GM11168 (cell line): ENCODE results near the gene GMIP.

Source experiments
- in situ Hi-C: fragments of 300-500 bp; cut with MboI; formaldehyde crosslinking; loops from one replicate; pipeline ENCODE4 v1.12.0; 2022; ENCODE audit warnings: low sequenced_read_pairs; ENCODE audit not compliant: unreplicated experiment

The GMIP gene

GRCh38 chr19:19661675-19662251 is 18.3 kb upstream of the GMIP start:
- in situ Hi-C loops, result no loop called here

- in situ Hi-C loops, result no loop called here
These were observed 17.8 kb upstream of the GMIP start for GRCh38 chr19:19661141-19661674.

- in situ Hi-C loops, result no loop called here
These were observed 16.3 kb upstream of the GMIP start for GRCh38 chr19:19659646-19660245.

DNA sequence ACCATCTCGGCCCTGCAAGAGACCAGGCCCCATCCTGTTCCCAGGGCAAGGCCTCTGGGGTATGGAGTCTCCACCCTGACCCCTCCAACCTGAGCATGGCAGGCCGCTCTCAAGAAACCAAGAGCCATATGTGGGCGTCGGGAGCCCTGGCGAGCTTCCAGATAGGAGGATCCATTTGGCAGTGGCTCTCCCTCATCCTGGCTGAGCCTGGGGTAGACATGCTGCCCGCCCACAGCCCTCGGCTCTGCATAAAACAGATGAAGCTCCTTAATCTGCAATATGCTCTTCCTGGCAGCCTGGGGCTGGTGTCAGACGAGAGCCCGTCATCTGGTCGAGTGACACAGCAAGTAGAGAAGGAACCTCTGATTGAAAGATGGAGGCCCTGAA is 13.9 kb upstream of the GMIP start:
- in situ Hi-C loops, result no loop called here

DNA sequence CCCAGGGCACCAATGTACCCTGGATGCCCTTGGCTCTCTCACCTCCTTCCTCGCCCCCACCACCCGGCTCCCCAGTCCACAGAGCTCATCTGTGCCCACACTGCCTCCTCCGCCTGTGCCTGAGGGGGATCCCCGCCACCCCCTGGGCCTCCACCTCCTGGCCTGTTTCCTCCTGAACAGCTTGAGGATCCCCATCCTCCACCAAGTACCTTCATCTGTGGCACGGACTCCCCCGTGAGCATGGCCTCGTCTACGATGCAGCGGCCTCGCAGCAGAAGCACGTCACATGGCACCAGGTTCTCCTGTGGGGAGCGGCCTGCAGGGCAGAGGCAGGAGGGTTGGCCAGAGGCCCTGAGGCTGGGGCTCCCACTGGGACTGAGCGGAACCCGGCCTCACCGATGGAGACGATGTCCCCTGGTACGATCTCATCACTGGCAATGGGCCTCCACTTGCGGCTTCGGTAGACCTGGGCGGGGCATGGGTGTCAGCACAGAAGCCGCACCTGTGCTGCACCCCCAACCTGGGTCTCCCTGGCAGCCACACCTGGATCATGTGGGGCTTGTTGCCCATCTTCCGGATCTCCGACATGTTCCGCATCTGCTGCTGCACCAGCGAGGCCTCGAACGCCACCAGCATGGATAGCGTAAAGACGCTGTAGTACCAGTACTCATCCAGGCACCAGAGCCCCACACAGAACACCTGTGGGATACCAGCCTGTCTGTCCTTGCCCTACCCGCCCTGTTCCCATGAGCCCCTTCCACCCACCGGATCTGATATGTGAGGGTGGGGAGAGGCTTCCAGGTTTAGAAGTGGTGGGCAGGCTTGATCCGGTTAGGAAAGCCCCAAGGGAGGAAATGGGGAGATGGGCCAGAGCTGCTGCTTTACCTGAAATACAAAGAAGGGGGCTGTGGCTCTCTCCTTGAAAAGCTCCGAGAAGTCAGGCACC is 13.3 kb upstream of the GMIP start:
- in situ Hi-C loops, result no loop called here

GRCh38 chr19:19655641-19656343 is 12.3 kb upstream of the GMIP start:
- in situ Hi-C loops, result no loop called here

DNA sequence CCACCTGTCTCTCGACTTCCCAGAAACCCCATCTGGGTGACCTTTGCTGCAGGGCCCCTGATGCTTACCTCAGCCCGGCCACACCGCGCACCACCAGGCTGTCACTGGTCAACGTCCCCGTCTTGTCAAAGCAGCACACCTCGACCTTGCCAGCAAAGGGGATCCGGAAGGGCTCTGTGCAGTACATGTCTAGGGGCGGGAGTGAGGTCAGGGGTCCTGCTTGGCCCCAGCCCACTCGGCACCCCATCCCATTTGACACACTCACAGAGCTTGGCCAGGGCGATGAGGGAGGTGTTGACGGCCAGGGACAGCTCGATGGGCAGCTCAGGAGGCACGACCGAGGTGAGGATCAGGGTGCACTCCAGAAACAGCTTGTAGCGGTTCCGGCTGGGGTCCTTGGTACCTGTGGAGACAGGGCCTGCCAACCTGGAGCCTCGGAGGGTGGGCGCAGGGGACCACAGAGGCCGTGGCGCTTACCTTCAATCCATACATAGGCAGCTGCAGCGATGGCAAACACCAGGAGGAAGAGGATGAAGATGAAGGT is 11.7 kb upstream of the GMIP start:
- in situ Hi-C loops, result no loop called here

DNA sequence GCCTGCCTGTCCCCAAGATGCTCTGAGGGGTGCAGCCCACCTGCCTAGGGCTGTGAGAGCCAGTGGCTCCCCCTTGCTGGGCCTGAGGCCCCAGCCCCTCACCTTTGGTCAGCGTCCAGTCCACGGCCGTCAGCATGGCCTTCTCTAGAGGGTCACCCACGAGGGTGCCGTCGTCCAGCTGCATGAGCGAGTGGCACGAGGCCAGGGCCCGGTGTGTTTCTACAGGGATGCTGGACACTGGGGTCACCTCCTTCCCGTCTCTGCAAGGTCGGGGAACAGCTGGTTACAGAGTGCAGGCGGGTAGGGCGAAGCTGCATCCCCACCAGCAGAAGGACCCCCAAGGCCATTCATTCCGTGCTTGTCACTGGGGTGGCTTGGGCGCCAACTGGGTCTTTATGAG is 11.0 kb upstream of the GMIP start:
- in situ Hi-C loops, result no loop called here

- in situ Hi-C loops, result no loop called here
These were observed 10.2 kb upstream of the GMIP start for GRCh38 chr19:19653597-19654147.

GRCh38 chr19:19652482-19653295 is 9.2 kb upstream of the GMIP start:
- in situ Hi-C loops, result no loop called here

DNA sequence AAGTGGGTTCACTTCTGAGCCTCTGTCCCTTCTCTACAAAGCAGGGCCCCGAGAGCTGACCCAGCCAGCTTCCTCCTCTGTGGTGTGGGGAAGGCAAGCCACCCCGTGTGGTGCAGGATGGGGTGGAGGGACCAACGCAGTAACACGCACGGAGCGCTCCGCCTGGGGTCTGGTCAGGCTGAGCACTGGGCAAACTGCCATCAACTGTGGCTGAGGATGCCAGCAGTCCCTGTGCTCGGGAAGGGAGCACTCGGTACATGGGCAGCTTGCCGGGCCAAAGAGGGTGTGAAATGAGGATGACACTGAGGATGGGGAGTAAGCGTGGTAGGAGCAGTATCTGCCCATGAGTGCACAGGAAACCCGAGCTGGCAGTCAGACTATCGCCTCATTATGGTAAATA is 7.6 kb upstream of the GMIP start:
- in situ Hi-C loops, result no loop called here

DNA sequence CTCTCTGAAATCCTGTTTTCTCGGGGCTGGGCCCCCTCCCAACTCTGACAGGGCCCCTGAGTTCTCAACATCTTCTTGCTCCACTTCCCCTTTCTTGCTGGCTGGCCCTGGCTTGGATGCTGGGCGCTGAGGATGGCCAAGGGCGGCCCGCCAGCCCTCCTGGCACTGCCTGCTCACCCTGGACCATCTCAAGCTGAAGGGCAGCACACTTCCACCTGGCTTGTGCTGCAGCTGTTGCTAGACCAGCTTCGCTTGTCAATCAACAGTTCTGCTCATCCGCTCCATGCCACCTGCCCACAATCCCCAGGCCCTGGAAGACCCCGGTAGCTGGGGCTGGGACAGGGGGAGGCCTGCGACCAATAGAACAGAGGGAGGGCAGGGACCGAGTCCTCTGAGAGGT is 6.9 kb upstream of the GMIP start:
- in situ Hi-C loops, result no loop called here

DNA sequence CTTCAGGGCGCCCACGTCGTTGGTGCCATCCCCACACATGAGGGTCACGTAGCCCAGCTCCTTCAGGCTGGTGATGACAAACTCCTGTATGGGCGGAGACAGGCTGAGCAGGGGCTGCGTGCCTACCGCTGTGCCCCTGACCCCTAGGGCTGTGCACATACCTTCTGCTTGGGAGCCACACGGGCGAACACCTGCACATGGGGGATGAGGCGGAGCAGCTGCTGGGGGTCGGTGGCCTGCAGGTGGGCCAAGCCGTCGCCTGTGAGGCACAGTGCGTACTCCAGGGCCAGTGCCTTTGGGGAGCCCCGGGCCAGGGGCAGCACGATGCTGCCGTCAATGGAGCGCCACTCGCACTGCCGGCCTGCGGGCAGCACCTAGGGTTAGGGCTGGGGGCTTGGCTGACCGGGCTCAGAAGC is 6.1 kb upstream of the GMIP start:
- in situ Hi-C loops, result loop anchor here (10.0 kb wide), 1 partner anchor 125 kb away; the partner anchor contains the start of gene YJEFN3

DNA sequence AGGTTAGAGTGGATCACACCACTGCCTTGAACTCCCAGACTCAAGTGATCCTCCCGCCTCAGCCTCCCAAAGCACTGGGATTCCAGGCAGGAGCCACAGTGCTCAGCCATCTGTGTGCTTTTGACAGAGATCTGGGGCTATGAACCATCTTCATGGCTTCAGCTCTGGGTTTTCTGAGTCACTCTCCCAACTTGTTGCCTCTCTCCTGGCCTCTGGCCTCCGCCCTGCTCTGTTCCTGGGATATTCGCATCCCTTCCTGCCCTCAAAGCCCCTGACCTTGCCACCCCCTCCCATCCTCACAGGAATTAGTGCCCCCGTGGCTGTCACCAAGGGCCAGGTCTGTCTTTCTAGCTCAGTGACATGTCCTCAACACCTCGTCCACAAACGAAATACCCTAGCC is 5.7 kb upstream of the GMIP start:
- in situ Hi-C loops, result loop anchor here (10.0 kb wide), 1 partner anchor 124 kb away; the partner anchor contains the start of gene YJEFN3

DNA sequence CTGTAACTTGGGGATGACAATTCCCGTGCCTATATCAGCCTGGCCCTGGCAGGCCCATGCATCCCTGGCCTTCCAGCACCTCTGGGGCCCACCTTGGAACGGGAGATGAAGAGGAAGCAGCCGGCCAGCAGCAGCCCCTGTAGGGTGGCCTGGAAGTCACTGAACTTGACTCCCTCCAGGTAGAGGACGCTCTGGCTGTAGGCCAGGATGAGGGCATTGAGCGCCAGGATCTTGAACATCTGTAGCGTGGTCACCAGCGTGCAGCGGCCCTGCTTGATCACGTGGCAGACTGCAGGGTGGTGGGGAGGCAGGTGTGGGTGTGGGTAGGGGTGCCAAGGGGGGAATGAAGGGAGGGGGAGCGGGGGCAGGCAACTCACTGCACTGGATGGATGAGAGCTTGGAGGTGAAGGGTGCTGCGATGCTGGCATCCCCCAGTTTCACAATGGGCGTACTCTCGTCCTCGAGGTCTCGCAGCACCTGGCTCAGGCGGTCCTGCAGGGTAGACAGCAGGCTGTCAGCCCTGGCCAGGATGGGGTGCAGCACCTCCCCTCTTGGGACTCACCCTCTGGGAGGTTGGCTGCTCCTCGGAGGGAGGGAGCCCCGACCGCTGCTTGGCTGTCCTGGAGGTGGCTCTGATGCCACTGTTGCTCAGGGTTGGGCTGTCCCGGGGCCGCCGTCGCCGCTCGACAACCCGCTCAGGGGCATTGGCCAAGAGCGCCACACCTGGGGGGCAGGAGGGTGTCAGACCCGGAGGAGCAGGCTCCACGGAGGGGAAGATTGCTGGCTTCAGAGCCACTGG is 3.8 kb upstream of the GMIP start:
- in situ Hi-C loops, result loop anchor here (10.0 kb wide), 1 partner anchor 122 kb away; the partner anchor contains the start of gene YJEFN3

GRCh38 chr19:19645233-19645870 is 1.9 kb upstream of the GMIP start:
- in situ Hi-C loops, result loop anchor here (10.0 kb wide), 1 partner anchor 121 kb away; the partner anchor contains the start of gene YJEFN3

DNA sequence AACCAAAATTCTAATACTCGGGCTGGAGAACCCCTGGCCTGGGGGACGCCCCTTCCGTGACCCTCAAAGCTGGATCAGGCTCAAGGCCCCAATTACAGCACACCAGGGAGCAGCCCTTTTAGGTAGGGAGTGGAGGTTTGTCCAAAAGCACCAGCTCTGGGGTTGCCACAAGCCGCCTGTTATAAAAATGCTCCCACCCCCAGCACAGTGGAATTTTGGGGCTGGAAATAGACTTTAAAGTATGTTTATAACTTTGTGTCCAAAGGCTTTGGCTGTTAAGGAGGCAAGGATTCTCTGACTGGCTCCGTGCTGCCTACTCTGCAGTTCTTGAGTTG is 564 bp upstream of the GMIP start:
- in situ Hi-C loops, result loop anchor here (10.0 kb wide), 1 partner anchor 119 kb away; the partner anchor contains the start of gene YJEFN3
